MCF 10A (cell line): ENCODE measurements around the gene SLC16A5. TPM values are rescaled to one million over a fixed set of nuclear protein-coding genes. Genes with fewer than 3 reads are reported as not detected.

Experiments
- BruUV-seq: library from RNA; stranded (reverse); fragments of 400-500 nt; replicated peaks from 2 replicates; lab custom pipeline; 2021; lab: Mats Ljungman, UMichigan
- CTCF ChIA-PET: fragments of 300-600 bp; sonication (Branson Sonifier 250); formaldehyde crosslinking; extraction: SDS; loops from one replicate; lab custom pipeline; 2021; ENCODE audit warnings: antibody characterized with exemption, inconsistent platforms; lab: Yijun Ruan, JAX
- POLR2A ChIA-PET: fragments of 300-600, 350-650 bp; sonication (Branson Sonifier 250); formaldehyde crosslinking; extraction: SDS; loops from one replicate; lab custom pipeline; 2020; ENCODE audit warnings: antibody characterized with exemption, inconsistent platforms; lab: Yijun Ruan, JAX
- DNase-seq: peaks from one replicate; pipeline ENCODE4 v3.0.0-alpha.2; 2018; ENCODE audit not compliant: unreplicated experiment
- H3K27ac Mint-ChIP-seq: one replicate; pipeline ENCODE4 v1.8.0; 2022; ENCODE audit warnings: mild to moderate bottlenecking, low read depth, mixed read lengths; ENCODE audit not compliant: unreplicated experiment
- H3K27me3 Mint-ChIP-seq: one replicate; pipeline ENCODE4 v1.8.0; 2022; ENCODE audit warnings: mixed read lengths; ENCODE audit not compliant: insufficient read depth, unreplicated experiment
- H3K36me3 Mint-ChIP-seq: one replicate; pipeline ENCODE4 v1.8.0; 2022; ENCODE audit warnings: mild to moderate bottlenecking, moderate library complexity, mixed read lengths; ENCODE audit not compliant: insufficient read depth, unreplicated experiment
- H3K4me1 Mint-ChIP-seq: one replicate; pipeline ENCODE4 v1.8.0; 2022; ENCODE audit warnings: mixed read lengths; ENCODE audit not compliant: insufficient read depth, unreplicated experiment
- H3K4me3 Mint-ChIP-seq: one replicate; pipeline ENCODE4 v1.8.0; 2022; ENCODE audit warnings: mild to moderate bottlenecking, moderate library complexity, mixed read lengths; ENCODE audit not compliant: unreplicated experiment
- H3K9me3 Mint-ChIP-seq: one replicate; pipeline ENCODE4 v1.8.0; 2022; ENCODE audit warnings: mixed read lengths; ENCODE audit not compliant: unreplicated experiment
- intact Hi-C: fragments of 100-400 bp; cut with micrococcal nuclease; formaldehyde crosslinking; loops from 2 replicates; pipeline ENCODE4 v1.14.1; 2022
- total RNA-seq: library from RNA; stranded (reverse); gene quantifications from 2 replicates; pipeline ENCODE4 v1.2.3, GENCODE V29; 2022
- TF ChIP-seq, protein P1 (sequence below): fragments of 200-600 bp; IDR thresholded peaks from one replicate; pipeline ENCODE4 v1.8.0; 2022; ENCODE audit warnings: antibody characterized with exemption, mild to moderate bottlenecking; ENCODE audit not compliant: unreplicated experiment

The SLC16A5 gene
- total RNA-seq, 1 experiment from 2014 or later: 26.0 TPM

GRCh38 chr17:75073618-75074047, 14.1 kb upstream of the SLC16A5 start:
- TF ChIP-seq, protein P1, sequence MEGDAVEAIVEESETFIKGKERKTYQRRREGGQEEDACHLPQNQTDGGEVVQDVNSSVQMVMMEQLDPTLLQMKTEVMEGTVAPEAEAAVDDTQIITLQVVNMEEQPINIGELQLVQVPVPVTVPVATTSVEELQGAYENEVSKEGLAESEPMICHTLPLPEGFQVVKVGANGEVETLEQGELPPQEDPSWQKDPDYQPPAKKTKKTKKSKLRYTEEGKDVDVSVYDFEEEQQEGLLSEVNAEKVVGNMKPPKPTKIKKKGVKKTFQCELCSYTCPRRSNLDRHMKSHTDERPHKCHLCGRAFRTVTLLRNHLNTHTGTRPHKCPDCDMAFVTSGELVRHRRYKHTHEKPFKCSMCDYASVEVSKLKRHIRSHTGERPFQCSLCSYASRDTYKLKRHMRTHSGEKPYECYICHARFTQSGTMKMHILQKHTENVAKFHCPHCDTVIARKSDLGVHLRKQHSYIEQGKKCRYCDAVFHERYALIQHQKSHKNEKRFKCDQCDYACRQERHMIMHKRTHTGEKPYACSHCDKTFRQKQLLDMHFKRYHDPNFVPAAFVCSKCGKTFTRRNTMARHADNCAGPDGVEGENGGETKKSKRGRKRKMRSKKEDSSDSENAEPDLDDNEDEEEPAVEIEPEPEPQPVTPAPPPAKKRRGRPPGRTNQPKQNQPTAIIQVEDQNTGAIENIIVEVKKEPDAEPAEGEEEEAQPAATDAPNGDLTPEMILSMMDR: no peak
- intact Hi-C loops: no loop called here

GRCh38 chr17:75074532-75074931, 13.2 kb upstream of the SLC16A5 start:
- Mint-ChIP-seq H3K4me3 (no peak overlapping the region), H3K27ac (no peak overlapping the region), H3K9me3 (no peaks in the 10 kb centered on the region), H3K4me1 (peaks cover 19% of the 10 kb centered on the region), H3K27me3 (no peaks in the 10 kb centered on the region), H3K36me3 (no peaks in the 10 kb centered on the region)
- TF ChIP-seq, protein P1: no peak
- CTCF ChIA-PET: interaction anchor here (1.0 to 1.3 kb wide), 2 partner anchors 30 to 127 kb away, joined by 4 read pairs; no protein-coding TSS in a partner anchor
- intact Hi-C loops: no loop called here
- no peak for DNase-seq
- POLR2A ChIA-PET: interaction anchor here (1.3 to 2.4 kb wide), 4 partner anchors 11 to 40 kb away, joined by 5 to 17 read pairs (median 8); partner anchors contain the start of gene SLC16A5
- BruUV-seq: no TSS peak

More at GRCh38 chr17:75073618-75074047, 14.1 kb upstream of the SLC16A5 start:
- H3K9me3 Mint-ChIP-seq: no peaks in the 10 kb centered on the region
- no peak overlapping the region for H3K27ac Mint-ChIP-seq
- BruUV-seq: no TSS peak
- H3K36me3 Mint-ChIP-seq: no peaks in the 10 kb centered on the region
- H3K4me1 Mint-ChIP-seq: peaks cover 13% of the 10 kb centered on the region
- no peaks in the 10 kb centered on the region for H3K27me3 Mint-ChIP-seq
- DNase-seq: peak; percentile 30
- ChIA-PET CTCF (interaction anchor here (0.5 to 1.1 kb wide), 8 partner anchors 25 to 455 kb away, joined by 3 to 4 read pairs (median 4); no protein-coding TSS in a partner anchor), POLR2A (interaction anchor here (0.8 to 2.4 kb wide), 10 partner anchors 10 to 50 kb away, joined by 3 to 8 read pairs (median 4); partner anchors contain the start of gene SLC16A5)
- H3K4me3 Mint-ChIP-seq: no peak overlapping the region

- Mint-ChIP-seq H3K27me3 (no peaks in the 10 kb centered on the region), H3K9me3 (no peaks in the 10 kb centered on the region), H3K27ac (no peak overlapping the region), H3K36me3 (no peaks in the 10 kb centered on the region), H3K4me1 (peaks cover 17% of the 10 kb centered on the region), H3K4me3 (no peak overlapping the region)
- CTCF ChIA-PET: interaction anchor here (0.6 to 0.8 kb wide), 2 partner anchors 38 to 66 kb away, joined by 4 to 5 read pairs; no protein-coding TSS in a partner anchor
- no peak for DNase-seq
- no TSS peak for BruUV-seq
- intact Hi-C loops: no loop called here
- POLR2A ChIA-PET: interaction anchor here (0.6 to 2.3 kb wide), 4 partner anchors 13 to 34 kb away, joined by 3 to 17 read pairs (median 4); partner anchors contain the start of genes ARMC7 and SLC16A5
- TF ChIP-seq, protein P1: no peak
Measured at GRCh38 chr17:75075597-75076336, 12.0 kb upstream of the SLC16A5 start.

DNA sequence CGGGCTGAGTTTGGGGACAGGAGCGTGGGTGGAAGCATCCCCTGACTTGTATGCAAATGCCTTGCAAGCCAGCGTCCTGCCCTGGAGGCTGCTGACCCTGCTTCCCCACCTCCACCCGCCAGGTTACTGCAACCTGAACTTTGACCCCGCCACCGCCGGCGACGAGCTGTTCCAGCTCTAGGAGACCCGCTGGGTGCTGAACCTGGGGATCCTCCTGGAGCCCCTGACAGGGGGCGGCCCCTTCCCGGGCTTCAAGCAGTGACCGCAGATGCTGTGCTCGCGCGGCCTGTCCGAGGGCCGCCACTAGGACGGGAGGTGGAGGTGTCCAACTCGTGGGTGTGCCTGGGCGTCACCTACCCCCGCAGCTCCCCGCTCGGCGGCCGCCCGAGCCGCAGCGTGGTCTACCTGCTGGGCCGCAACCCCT, 10.7 kb upstream of the SLC16A5 start:
- H3K27ac Mint-ChIP-seq: no peak overlapping the region
- CTCF ChIA-PET: no interaction called here
- H3K4me3 Mint-ChIP-seq: no peak overlapping the region
- H3K36me3 Mint-ChIP-seq: no peaks in the 10 kb centered on the region
- POLR2A ChIA-PET: interaction anchor here (2.3 kb wide), 1 partner anchor 12 kb away, joined by 17 read pairs; the partner anchor contains the start of gene SLC16A5
- no peaks in the 10 kb centered on the region for H3K9me3 Mint-ChIP-seq
- intact Hi-C loops: no loop called here
- BruUV-seq: no TSS peak
- no peak for DNase-seq
- peaks cover 14% of the 10 kb centered on the region for H3K4me1 Mint-ChIP-seq
- TF ChIP-seq, protein P1: no peak
- no peaks in the 10 kb centered on the region for H3K27me3 Mint-ChIP-seq
